Activated naive CD4-positive, alpha-beta T cell treated with anti-CD3 and anti-CD28 coated beads for 36 hours (primary cell): ENCODE results near the gene BEST4. TPM values are rescaled to one million over a fixed set of nuclear protein-coding genes. Genes with fewer than 3 reads are reported as not detected.
A peak's percentile ranks its signal among the peaks of the same experiment; 100 is the strongest.

Experiments used
- CTCF ChIA-PET: fragments of 350-600 bp; sonication (Branson Sonifier 250); formaldehyde crosslinking; loops from one replicate; lab custom pipeline; 2021; ENCODE audit warnings: antibody characterized with exemption; lab: Charles Lee
- DNase-seq: peaks from one replicate; pipeline ENCODE4 v3.0.0-alpha.2; 2020
- H3K27ac Mint-ChIP-seq: one replicate; pipeline ENCODE4 v1.8.0; 2021; ENCODE audit warnings: mild to moderate bottlenecking, mixed read lengths
- H3K27me3 Mint-ChIP-seq: one replicate; pipeline ENCODE4 v1.8.0; 2021; ENCODE audit warnings: low read depth, mixed read lengths
- H3K36me3 Mint-ChIP-seq: one replicate; pipeline ENCODE4 v1.8.0; 2021; ENCODE audit warnings: low read depth, mixed read lengths
- H3K4me1 Mint-ChIP-seq: one replicate; pipeline ENCODE4 v1.8.0; 2021; ENCODE audit warnings: low read depth, mixed read lengths
- H3K4me3 Mint-ChIP-seq: one replicate; pipeline ENCODE4 v1.8.0; 2021; ENCODE audit warnings: mild to moderate bottlenecking, moderate library complexity, mixed read lengths
- H3K9me3 Mint-ChIP-seq: one replicate; pipeline ENCODE4 v1.8.0; 2021; ENCODE audit warnings: mixed read lengths
- intact Hi-C: fragments of 100-400 bp; cut with micrococcal nuclease; formaldehyde crosslinking; loops from one replicate; pipeline ENCODE4 v1.15.1; 2023
- total RNA-seq, 2 experiments: library from RNA; stranded (reverse); gene quantifications; one replicate each; pipeline ENCODE4 v1.2.3, GENCODE V29; 2021

The BEST4 gene
- total RNA-seq, 2 experiments from 2014 or later: 0.74 to 0.79 TPM

DNA sequence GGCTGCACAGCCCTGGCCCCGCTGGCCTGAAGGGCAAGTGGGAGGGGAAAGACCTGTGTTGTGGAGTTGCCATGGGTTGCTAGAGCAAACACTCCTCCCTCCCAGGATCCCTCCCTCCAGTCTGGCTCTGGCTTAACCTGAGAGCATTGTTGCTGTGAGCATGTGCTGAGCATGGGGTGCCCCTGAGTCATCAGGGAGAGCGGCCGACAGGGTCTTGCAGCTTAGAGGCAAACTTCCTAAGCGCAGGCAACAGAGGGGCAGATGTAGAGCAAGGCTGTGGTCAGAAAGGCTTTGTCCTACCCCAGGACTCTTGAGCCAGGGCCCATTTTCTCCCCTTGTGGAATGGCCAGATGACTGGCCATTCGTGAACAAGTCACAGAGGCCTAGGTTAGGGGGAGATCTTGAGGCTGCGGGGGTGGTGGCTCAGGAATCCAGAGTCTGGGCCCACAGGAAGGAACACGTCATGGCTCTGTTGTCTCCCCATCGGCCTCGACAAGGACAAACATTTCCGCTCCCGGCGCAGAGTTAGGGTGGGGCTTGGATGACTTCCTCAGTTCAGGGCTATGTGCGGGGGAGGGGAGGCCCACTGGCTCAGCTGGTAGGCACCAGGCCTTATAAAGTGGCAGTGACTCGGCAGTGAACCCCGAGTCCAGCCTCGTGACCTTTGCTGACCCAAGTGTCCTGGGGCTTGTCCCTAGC is 19.5 kb upstream of the BEST4 start:
- H3K27ac Mint-ChIP-seq: peak overlapping the region; percentile 100
- peak; percentile 97 for DNase-seq
- no peaks in the 10 kb centered on the region for H3K9me3 Mint-ChIP-seq
- CTCF ChIA-PET: interaction anchor here (0.7 to 2.8 kb wide), 8 partner anchors 7 to 78 kb away, joined by 3 to 17 read pairs (median 7); partner anchors contain the start of gene PLK3
- peaks cover 52% of the 10 kb centered on the region for H3K36me3 Mint-ChIP-seq
- peak overlapping the region; percentile 76 for H3K4me3 Mint-ChIP-seq
- peaks cover 93% of the 10 kb centered on the region for H3K4me1 Mint-ChIP-seq
- intact Hi-C loops: loop anchor here (1.0 to 10.0 kb wide), 4 partner anchors 68 to 879 kb away; partner anchors contain the start of genes GPBP1L1, KIF2C, NASP and RNU5D-1
- no peaks in the 10 kb centered on the region for H3K27me3 Mint-ChIP-seq

DNA sequence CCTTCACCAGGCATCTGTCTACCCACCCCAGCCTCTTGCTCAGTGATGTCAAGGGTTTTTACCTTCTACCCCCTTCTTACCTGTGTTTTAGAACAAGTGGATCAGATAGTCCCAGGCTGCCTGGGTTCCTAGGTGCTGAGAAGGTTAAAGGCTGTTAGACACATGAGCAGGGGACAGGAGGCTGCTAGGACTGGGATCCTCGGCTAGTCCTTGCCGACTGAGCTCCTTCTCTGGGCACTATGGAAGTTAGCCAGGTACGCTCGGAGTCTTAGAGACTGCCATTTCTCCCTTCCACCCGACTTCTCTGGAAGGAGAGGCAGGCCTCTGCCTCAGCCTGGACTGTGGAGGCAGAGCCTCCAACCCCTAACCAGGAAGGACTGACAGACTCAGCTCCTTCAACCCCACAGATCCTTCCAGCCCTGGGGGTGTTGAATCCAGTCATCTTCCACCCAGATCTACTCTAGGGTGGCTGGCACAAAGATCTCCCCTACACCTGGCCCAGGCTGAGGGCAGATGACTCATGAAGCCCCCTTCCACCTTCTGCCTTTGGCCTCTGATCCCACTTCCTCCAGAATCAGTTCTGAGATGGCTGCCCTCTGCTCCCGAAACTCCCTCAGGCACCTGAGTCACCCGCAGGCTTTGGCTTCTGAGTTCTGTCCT is 18.9 kb upstream of the BEST4 start, which contains the start of gene DYNLT4:
Gene DYNLT4 (minus strand): TSS at position 648 of the 660 bp plus-strand sequence. CDS start 683 bp downstream, outside the sequence.
- Mint-ChIP-seq H3K4me1 (peaks cover 93% of the 10 kb centered on the region), H3K27me3 (no peaks in the 10 kb centered on the region), H3K4me3 (peak within 1 kb of the TSS; percentile 76), H3K27ac (peak within 1 kb of the TSS; percentile 100), H3K9me3 (no peaks in the 10 kb centered on the region), H3K36me3 (peaks cover 54% of the 10 kb centered on the region)
- intact Hi-C loops: loop anchor here (1.0 to 10.0 kb wide), 4 partner anchors 68 to 880 kb away; partner anchors contain the start of genes GPBP1L1, KIF2C, NASP and RNU5D-1
- CTCF ChIA-PET: interaction anchor here (0.7 to 1.0 kb wide), 3 partner anchors 12 to 17 kb away, joined by 3 to 6 read pairs (median 5); no protein-coding TSS in a partner anchor
- DNase-seq: no peak

DNA sequence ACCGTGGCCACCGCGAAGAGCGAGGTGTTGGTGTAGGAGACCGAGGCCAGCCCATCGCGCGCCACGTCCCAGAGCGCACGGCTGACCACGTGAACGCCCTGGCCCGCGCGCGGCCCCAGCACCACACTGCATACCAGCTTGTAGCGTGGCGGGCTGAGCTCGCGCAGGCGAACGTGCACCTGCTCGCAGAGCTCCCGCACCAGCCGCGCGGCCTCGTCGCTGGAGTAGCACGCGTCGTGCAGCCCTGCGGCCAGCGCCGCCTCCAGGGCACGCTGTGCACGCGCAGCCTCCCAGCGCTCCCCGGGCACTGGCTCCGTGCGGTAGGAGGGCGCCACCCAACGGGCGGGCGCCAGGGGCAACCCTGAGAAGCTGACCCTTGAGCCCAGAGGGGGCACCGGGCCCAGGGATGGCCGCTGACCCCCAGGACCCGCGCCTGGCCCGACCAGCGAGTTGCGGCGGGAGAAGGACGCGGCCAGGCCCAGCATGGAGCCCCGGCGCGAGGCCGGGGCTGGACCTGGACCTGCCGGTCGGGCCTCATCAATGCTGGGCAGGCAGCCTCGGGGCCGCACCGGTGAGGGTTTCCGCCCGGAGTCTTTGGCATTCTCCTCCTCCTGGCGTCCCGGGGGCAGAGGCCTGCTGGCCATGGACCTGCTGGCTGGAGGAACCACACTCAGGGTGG is 18.2 kb upstream of the BEST4 start:
- H3K27ac Mint-ChIP-seq: peak overlapping the region; percentile 100
- H3K4me3 Mint-ChIP-seq: peak overlapping the region; percentile 76
- no peaks in the 10 kb centered on the region for H3K9me3 Mint-ChIP-seq
- intact Hi-C loops: loop anchor here (2.0 to 10.0 kb wide), 2 partner anchors 779 to 881 kb away; partner anchors contain the start of genes GPBP1L1 and NASP
- H3K36me3 Mint-ChIP-seq: peaks cover 57% of the 10 kb centered on the region
- no peaks in the 10 kb centered on the region for H3K27me3 Mint-ChIP-seq
- peaks cover 88% of the 10 kb centered on the region for H3K4me1 Mint-ChIP-seq
- CTCF ChIA-PET: interaction anchor here (0.9 to 1.0 kb wide), 3 partner anchors 8 to 13 kb away, joined by 3 to 5 read pairs (median 4); no protein-coding TSS in a partner anchor
- DNase-seq: no peak

DNA sequence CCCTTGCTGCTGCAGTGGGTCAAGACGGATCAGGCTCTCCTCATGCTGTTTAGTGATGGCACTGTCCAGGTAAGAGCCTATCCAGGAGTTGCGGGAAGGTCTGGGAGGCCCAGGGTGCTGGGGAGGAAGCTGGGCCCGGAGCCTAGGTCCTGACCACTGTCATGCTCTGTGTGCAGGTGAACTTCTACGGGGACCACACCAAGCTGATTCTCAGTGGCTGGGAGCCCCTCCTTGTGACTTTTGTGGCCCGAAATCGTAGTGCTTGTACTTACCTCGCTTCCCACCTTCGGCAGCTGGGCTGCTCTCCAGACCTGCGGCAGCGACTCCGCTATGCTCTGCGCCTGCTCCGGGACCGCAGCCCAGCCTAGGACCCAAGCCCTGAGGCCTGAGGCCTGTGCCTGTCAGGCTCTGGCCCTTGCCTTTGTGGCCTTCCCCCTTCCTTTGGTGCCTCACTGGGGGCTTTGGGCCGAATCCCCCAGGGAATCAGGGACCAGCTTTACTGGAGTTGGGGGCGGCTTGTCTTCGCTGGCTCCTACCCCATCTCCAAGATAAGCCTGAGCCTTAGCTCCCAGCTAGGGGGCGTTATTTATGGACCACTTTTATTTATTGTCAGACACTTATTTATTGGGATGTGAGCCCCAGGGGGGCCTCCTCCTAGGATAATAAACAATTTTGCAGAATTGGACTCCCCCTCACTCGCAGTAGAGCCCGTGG is 17.5 kb upstream of the BEST4 start:
- H3K27me3 Mint-ChIP-seq: no peaks in the 10 kb centered on the region
- H3K4me1 Mint-ChIP-seq: peaks cover 81% of the 10 kb centered on the region
- no peak overlapping the region for H3K4me3 Mint-ChIP-seq
- CTCF ChIA-PET: interaction anchor here (0.5 to 1.0 kb wide), 3 partner anchors 9 to 73 kb away, joined by 3 to 4 read pairs (median 3); no protein-coding TSS in a partner anchor
- H3K9me3 Mint-ChIP-seq: no peaks in the 10 kb centered on the region
- H3K36me3 Mint-ChIP-seq: peaks cover 58% of the 10 kb centered on the region
- peak overlapping the region; percentile 91 for H3K27ac Mint-ChIP-seq
- no peak for DNase-seq
- intact Hi-C loops: loop anchor here (2.0 to 10.0 kb wide), 2 partner anchors 779 to 881 kb away; partner anchors contain the start of genes GPBP1L1 and NASP

DNA sequence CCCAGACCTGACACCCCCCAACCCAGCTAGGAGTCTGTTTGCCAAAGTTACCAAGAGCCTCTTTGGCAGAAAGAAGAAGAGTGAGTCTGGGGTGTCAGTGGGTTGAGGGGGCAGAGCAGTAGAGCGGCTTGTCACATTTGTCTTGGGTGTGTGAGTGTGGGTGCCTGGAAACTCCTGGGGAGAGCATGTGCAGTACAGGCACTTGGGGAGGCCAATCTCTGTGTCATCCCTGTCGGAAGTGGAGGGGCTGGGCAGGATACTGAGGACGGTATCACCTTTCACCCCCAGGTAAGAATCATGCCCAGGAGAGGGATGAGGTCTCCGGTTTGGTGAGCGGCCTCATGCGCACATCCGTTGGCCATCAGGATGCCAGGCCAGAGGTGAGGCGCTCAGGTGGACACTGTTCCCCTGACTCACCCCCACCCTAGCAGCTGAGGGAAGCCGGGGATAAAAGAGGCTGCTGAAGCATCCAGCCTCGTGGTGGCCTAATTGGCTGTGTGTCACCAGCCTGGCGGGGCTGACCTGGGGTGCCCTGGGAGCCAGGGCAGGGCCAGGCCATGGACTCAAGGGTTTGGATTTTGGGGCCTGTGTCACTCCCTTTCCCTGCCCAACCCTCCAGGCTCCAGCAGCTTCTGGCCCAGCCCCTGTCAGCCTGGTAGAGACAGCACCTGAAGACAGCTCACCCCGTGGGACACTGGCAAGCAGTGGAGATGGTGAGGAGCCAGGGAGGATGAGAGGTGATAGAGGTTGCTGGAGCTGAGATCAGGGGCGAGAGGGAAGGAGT is 15.5 kb upstream of the BEST4 start:
- Mint-ChIP-seq H3K27ac (peak overlapping the region; percentile 91), H3K4me3 (peak overlapping the region; percentile 81), H3K36me3 (peaks cover 54% of the 10 kb centered on the region), H3K27me3 (no peaks in the 10 kb centered on the region), H3K9me3 (no peaks in the 10 kb centered on the region), H3K4me1 (peaks cover 65% of the 10 kb centered on the region)
- no peak for DNase-seq
- intact Hi-C loops: loop anchor here (10.0 kb wide), 1 partner anchor 781 kb away; the partner anchor contains the start of gene NASP
- CTCF ChIA-PET: interaction anchor here (0.6 kb wide), 2 partner anchors 16 to 689 kb away, joined by 3 to 4 read pairs; no protein-coding TSS in a partner anchor

DNA sequence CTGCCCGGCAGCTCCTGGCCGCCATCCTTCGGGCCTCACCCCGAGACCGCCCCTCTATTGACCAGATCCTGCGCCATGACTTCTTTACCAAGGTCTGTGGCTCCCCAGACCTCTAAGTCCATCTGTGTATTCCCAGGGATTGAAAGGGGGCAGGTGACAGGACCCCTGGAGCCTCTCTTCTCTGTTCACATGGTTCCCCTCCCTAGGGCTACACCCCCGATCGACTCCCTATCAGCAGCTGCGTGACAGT is 15.0 kb upstream of the BEST4 start:
- DNase-seq: no peak
- H3K27me3 Mint-ChIP-seq: no peaks in the 10 kb centered on the region
- H3K9me3 Mint-ChIP-seq: no peaks in the 10 kb centered on the region
- CTCF ChIA-PET: interaction anchor here (0.6 kb wide), 1 partner anchor 16 kb away, joined by 4 read pairs; no protein-coding TSS in a partner anchor
- peaks cover 52% of the 10 kb centered on the region for H3K36me3 Mint-ChIP-seq
- H3K4me3 Mint-ChIP-seq: peak overlapping the region; percentile 81
- intact Hi-C loops: loop anchor here (10.0 kb wide), 1 partner anchor 782 kb away; the partner anchor contains the start of gene NASP
- H3K27ac Mint-ChIP-seq: peak overlapping the region; percentile 91
- H3K4me1 Mint-ChIP-seq: peaks cover 61% of the 10 kb centered on the region

DNA sequence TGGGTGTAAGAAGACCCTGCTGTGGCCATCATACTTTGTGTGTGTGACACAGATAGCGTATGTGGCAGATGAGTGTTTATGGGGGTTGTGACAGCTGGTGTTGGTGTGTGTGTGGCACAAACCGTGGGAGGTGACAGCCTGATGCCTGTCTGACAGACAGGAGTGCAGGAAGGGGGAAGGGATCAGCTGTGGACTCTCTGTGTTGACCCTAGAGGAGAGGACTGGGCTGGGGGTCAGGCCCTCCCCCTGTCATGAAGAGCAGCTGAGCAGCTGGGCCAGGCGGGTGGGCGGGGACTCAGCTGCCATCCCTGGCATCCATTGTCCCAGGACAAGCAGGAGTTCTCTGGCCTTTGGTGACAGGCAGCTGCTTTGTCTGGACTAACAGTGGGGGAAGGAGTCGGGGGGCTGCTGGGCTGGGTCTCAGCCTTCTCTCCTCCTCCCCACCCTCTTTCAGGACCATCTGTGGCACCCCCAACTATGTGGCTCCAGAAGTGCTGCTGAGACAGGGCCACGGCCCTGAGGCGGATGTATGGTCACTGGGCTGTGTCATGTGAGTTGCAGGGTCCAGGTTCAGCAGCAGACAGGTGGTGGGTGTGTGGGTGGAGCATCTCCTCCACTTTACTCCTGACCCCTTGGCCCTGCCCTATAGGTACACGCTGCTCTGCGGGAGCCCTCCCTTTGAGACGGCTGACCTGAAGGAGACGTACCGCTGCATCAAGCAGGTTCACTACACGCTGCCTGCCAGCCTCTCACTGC is 14.5 kb upstream of the BEST4 start:
- Mint-ChIP-seq H3K36me3 (peaks cover 52% of the 10 kb centered on the region), H3K9me3 (no peaks in the 10 kb centered on the region), H3K27me3 (no peaks in the 10 kb centered on the region), H3K27ac (peak overlapping the region; percentile 91), H3K4me3 (peak overlapping the region; percentile 81), H3K4me1 (peaks cover 56% of the 10 kb centered on the region)
- CTCF ChIA-PET: no interaction called here
- peak; percentile 32 for DNase-seq
- intact Hi-C loops: loop anchor here (10.0 kb wide), 1 partner anchor 782 kb away; the partner anchor contains the start of gene NASP

DNA sequence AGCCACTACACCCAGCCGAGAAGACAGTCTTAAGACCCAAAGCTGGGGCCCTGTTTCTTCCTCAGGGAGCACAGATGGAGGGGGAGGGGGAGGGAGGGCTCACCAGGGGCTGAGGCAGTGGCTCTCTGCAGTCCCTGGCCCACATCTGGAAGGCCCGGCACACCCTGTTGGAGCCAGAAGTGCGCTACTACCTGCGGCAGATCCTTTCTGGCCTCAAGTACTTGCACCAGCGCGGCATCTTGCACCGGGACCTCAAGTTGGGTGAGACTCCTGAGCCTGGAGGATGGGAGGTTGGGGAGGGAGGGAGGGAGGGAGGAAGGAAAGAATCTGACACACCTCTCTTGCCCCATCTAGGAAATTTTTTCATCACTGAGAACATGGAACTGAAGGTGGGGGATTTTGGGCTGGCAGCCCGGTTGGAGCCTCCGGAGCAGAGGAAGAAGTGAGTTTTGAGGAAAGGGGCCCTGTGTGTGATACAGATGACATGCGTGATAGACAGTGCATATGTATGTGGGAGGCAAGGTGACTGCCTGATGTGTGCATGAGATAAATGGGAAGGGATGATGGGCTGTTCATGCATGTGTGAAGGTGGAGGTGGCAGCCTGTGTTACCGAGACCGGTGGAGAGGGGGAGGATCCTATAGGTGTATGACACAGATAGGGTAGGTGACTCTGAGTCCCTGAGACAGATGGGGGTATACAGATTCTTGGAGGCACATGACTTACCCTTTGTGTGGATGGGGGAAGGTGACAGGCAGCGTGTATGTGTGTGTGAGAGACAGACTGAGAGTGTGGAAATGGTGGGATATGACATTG is 13.7 kb upstream of the BEST4 start:
- H3K9me3 Mint-ChIP-seq: no peaks in the 10 kb centered on the region
- peaks cover 47% of the 10 kb centered on the region for H3K36me3 Mint-ChIP-seq
- intact Hi-C loops: loop anchor here (1.0 to 10.0 kb wide), 6 partner anchors 8 to 783 kb away; partner anchors contain the start of genes NASP, RNU5D-1 and TESK2
- H3K27me3 Mint-ChIP-seq: no peaks in the 10 kb centered on the region
- H3K4me1 Mint-ChIP-seq: peaks cover 48% of the 10 kb centered on the region
- peak overlapping the region; percentile 91 for H3K27ac Mint-ChIP-seq
- DNase-seq: peak; percentile 49
- CTCF ChIA-PET: interaction anchor here (2.0 to 5.0 kb wide), 2 partner anchors 7 to 18 kb away, joined by 15 to 41 read pairs; partner anchors contain the start of gene BTBD19
- peak overlapping the region; percentile 81 for H3K4me3 Mint-ChIP-seq

DNA sequence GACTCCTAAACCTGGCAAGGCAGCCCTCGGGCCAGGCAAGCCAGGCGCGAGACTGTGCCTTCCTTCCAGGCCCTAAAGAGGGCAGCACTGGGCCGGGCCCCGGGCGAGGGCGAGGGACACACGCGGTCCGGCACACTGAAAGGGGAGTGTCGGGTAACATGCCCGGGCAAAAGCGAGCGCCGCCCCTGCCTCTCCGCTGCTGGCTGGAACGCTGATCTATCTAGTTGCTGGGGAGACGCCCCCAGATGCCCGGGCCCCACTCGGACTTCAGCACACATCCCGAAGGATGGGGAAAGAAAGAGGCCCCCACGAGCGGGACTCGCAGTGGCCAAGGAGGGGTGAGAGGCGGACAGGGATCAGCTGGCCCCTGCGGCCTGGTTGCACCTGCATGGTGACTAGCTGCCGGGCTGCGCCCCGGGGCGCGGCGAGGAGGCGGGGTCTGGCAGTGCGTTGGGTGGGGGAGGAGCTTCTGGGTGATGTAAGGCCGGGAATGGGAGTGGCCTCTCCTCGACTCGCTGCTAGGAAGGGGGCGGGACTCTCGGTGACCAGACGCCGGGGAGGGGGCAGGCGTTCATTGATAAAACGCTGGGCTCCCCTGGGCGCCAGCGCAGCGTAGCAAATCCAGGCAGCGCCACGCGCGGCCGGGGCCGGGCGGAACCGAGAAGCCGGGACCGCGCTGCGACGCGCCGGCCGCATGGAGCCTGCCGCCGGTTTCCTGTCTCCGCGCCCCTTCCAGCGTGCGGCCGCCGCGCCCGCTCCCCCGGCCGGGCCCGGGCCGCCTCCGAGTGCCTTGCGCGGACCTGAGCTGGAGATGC is 12.0 kb upstream of the BEST4 start, which contains the start of gene PLK3:
Gene PLK3 (plus strand): TSS at position 608 of the 815 bp plus-strand sequence. CDS start 87 bp downstream, at position 695.
- intact Hi-C loops: loop anchor here (2.0 to 10.0 kb wide), 6 partner anchors 15 to 785 kb away; partner anchors contain the start of genes NASP, RNU5D-1 and TESK2
- Mint-ChIP-seq H3K36me3 (peaks cover 39% of the 10 kb centered on the region), H3K4me3 (peak within 1 kb of the TSS; percentile 81), H3K4me1 (peaks cover 36% of the 10 kb centered on the region), H3K27me3 (no peaks in the 10 kb centered on the region), H3K9me3 (no peaks in the 10 kb centered on the region), H3K27ac (peak within 1 kb of the TSS; percentile 100)
- DNase-seq: peak; percentile 99
- CTCF ChIA-PET: interaction anchor here (0.8 to 5.0 kb wide), 11 partner anchors 9 to 540 kb away, joined by 3 to 41 read pairs (median 4); partner anchors contain the start of genes BTBD19, HECTD3, MUTYH and TOE1
